Lung (tissue), 12 donors: ENCODE data around the gene LVRN. TPM values are rescaled to one million over a fixed set of nuclear protein-coding genes. Genes with fewer than 3 reads are reported as not detected.

ENCODE experiments used
- ATAC-seq: fragments of 200-7000 bp; cut with Tn5 transposase; one replicate; pipeline ENCODE4 v1.9.1; 2020; ENCODE audit warnings: moderate number of reproducible peaks; ENCODE audit not compliant: insufficient read depth, low FRiP score
- DNase-seq, 3 donors: peaks; one replicate each; pipeline ENCODE4 v3.0.0-alpha.2; 2013 to 2017
- H3K27ac ChIP-seq, 2 donors: one replicate each; pipeline ENCODE4 v1.5.1; 2013; ENCODE audit warnings: mild to moderate bottlenecking in 2 of 2, moderate library complexity in 2 of 2, control low read depth in 1 of 2, inconsistent platforms in 1 of 2, low read depth in 1 of 2, low read length in 1 of 2
- H3K27me3 ChIP-seq, 3 donors: one replicate each; pipeline ENCODE4 v1.5.1; 2013; ENCODE audit warnings: low read length in 2 of 3; ENCODE audit not compliant: control insufficient read depth in 3 of 3, insufficient read depth in 3 of 3
- H3K36me3 ChIP-seq, 4 donors: one replicate each; pipeline ENCODE4 v1.5.1; 2013; ENCODE audit warnings: low read length in 4 of 4, mild to moderate bottlenecking in 1 of 4, moderate library complexity in 1 of 4; ENCODE audit not compliant: control insufficient read depth in 4 of 4, insufficient read depth in 4 of 4
- H3K4me1 ChIP-seq, 5 donors: one replicate each; pipeline ENCODE4 v1.5.1; 2013; ENCODE audit warnings: low read length in 5 of 5, mild to moderate bottlenecking in 2 of 5, moderate library complexity in 1 of 5; ENCODE audit not compliant: control insufficient read depth in 5 of 5, insufficient read depth in 5 of 5
- H3K4me3 ChIP-seq: one replicate; pipeline ENCODE4 v1.5.1; 2013; ENCODE audit warnings: mild to moderate bottlenecking, control low read depth, moderate library complexity
- H3K9ac ChIP-seq, 2 donors: one replicate each; pipeline ENCODE4 v1.5.1; 2013; ENCODE audit warnings: low read length in 2 of 2, control low read depth in 1 of 2; ENCODE audit not compliant: insufficient read depth in 1 of 2
- H3K9me3 ChIP-seq, 4 donors: one replicate each; pipeline ENCODE4 v1.5.1; 2013; ENCODE audit warnings: low read length in 3 of 4, mild to moderate bottlenecking in 1 of 4, moderate library complexity in 1 of 4; ENCODE audit not compliant: control insufficient read depth in 4 of 4, insufficient read depth in 3 of 4
- CTCF ChIP-seq: IDR thresholded peaks from 2 replicates; pipeline ENCODE4 v1.5.1; 2012; ENCODE audit warnings: mild to moderate bottlenecking; ENCODE audit errors: control extremely low read depth, extremely low read depth
- WGBS, 2 donors: extraction: QIAGEN DNeasy Blood & Tissue Kit; methylation state at CpG; one replicate each; pipeline ENCODE4 v1.1.7; 2013; 5-methylcytosine and 5-hydroxymethylcytosine counted together
- polyA plus RNA-seq, 2 donors: library from polyadenylated mRNA; stranded (reverse); fragments of 200-250 nt; gene quantifications; one replicate each; pipeline ENCODE4 v1.2.1, GENCODE V29; 2013
- total RNA-seq, 2 donors: library from RNA; depleted of rRNA in 1 of 2; stranded (reverse); fragments of >200 nt in 1 of 2; gene quantifications; one replicate each; pipeline ENCODE4 v1.2.1, GENCODE V29; 2014 to 2021
- donor health status: control.
- donor health status: control.
- donor health status: Bipolar disorder and iron deficiency.
- donor health status: healthy.
- donor health status: DM: yes; HTN: yes; CAD: no.

The LVRN gene
- total and polyA plus RNA-seq, 4 donors = 0.10 to 0.94 (median 0.17) TPM

GRCh38 chr5:115995351-115995750 is 33.1 kb downstream of the LVRN start:
- H3K9ac ChIP-seq = no peak overlapping the region
- H3K4me3 ChIP-seq = no peak overlapping the region
- H3K36me3 ChIP-seq = no peaks in the 10 kb centered on the region
- no peaks in the 10 kb centered on the region for H3K9me3 ChIP-seq
- 91 to 96% methylated on average over 6 of the region's 6 CpGs for WGBS, 2 donors
- H3K27ac ChIP-seq = no peak overlapping the region
- peaks cover 0 to 10% (median 0%) of the 10 kb centered on the region in 5 donors for H3K4me1 ChIP-seq
- ATAC-seq = no peak
- DNase-seq = no peak
- no peak for TF ChIP-seq CTCF
- H3K27me3 ChIP-seq = no peaks in the 10 kb centered on the region

DNA sequence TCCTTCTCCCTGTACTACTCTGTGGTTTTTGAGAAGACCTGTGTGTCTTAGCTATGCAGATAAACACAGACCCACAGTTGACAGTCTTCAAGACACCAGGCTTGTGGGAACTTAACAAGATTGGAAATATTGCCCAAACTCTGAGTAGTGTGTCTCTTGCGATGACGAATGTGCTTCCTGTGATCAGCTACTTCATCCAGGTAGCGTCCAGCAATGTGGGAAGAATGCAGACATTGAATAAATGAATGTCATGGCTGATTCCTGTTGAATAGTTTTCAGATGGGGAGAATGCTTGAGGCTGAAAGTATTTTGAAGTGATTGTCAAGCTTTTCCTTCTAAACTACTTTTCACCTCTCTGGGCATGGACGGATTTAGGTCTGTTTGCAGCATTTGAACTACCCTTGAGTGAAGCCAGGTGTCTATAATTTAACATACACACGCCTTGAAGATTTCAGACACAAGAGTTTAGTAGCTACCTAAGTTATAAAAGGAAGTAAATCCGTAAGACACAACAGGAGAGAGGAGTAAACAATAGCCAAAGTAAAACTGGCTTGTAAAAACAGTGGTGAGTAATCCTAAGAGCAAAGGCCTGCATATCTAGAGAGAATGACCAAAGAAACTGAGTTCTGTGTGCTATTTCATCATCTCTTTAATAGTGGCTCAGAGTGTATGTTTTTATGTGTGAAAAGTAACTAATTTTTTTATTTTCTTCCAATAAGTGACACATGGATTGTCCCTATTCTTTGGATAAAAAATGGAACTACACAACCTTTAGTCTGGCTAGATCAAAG is 40.0 kb downstream of the LVRN start:
- Histone ChIP-seq H3K4me1 (no peaks in the 10 kb centered on the region), H3K9ac (no peak overlapping the region), H3K36me3 (no peaks in the 10 kb centered on the region), H3K4me3 (no peak overlapping the region), H3K9me3 (no peaks in the 10 kb centered on the region), H3K27ac (no peak overlapping the region), H3K27me3 (no peaks in the 10 kb centered on the region)
- 82 to 88% methylated on average over 6 of the region's 6 CpGs for WGBS, 2 donors
- DNase-seq (no peak), ATAC-seq (no peak)
- no peak for TF ChIP-seq CTCF

- Histone ChIP-seq H3K4me1 (no peaks in the 10 kb centered on the region), H3K27ac (no peak overlapping the region), H3K27me3 (no peaks in the 10 kb centered on the region), H3K9ac (no peak overlapping the region), H3K36me3 (no peaks in the 10 kb centered on the region), H3K4me3 (no peak overlapping the region), H3K9me3 (no peaks in the 10 kb centered on the region)
- no peak for TF ChIP-seq CTCF
- 89 to 93% methylated on average over 3 of the region's 3 CpGs for WGBS, 2 donors
- no peak for ATAC-seq
- no peak for DNase-seq
Measured at GRCh38 chr5:116004248-116004647, 42.0 kb downstream of the LVRN start.
